Neuron (in vitro differentiated cells): Measurements from ENCODE around the gene PARP8.

Experiments
- H2AFZ ChIP-seq: one replicate; pipeline ENCODE4 v1.6.1; 2013; ENCODE audit warnings: low read depth, mild to moderate bottlenecking, inconsistent platforms, low read length, moderate library complexity
- H3K27me3 ChIP-seq: one replicate; pipeline ENCODE4 v1.6.1; 2013; ENCODE audit warnings: low read length; ENCODE audit not compliant: insufficient read depth
- H3K36me3 ChIP-seq: one replicate; pipeline ENCODE4 v1.6.1; 2013; ENCODE audit warnings: low read length; ENCODE audit not compliant: insufficient read depth
- H3K4me1 ChIP-seq: one replicate; pipeline ENCODE4 v1.6.1; 2013; ENCODE audit warnings: low read length; ENCODE audit not compliant: insufficient read depth
- H3K4me3 ChIP-seq: 2 replicates; pipeline ENCODE4 v1.5.1; 2013; ENCODE audit warnings: mild to moderate bottlenecking, low read length, moderate library complexity
- H3K9me3 ChIP-seq: one replicate; pipeline ENCODE4 v1.6.1; 2013; ENCODE audit warnings: low read length

PARP8 gene

DNA sequence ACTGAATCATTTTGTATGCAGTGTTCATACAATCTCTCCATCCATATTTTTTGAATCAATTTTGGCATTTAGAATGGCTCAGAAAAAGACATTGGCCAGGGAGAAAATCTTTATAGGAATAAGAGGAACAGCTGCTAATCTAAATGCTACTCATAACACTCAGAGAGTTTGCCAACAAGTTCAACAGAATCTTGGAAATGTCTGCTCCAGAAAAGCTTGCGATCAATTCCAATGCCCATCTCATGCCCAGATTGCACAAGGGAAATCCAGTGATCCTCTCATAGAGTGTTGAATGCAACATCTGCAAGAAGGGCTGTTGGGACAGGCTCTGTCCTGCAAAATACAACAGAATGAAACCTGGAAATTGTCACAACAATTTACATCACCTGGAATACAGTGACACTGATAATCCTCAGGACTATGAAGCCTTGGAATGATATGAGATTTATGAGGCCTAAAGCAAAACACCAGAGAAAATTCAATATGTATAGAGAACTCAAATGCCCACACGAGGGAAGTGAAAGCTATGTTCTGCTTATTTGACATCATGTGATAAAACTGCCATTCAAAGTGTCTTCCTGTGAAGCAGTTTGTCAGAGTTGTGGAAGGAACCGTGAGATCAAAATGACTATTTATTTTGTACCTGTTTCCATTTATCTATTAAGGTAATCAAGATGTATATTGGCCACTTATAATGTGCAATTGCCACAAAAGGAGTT, 190.1 kb downstream of the PARP8 start:
- Histone ChIP-seq H3K36me3 (no peaks in the 10 kb centered on the region), H3K4me1 (no peaks in the 10 kb centered on the region), H2AFZ (no peak overlapping the region), H3K4me3 (no peak overlapping the region), H3K9me3 (no peaks in the 10 kb centered on the region), H3K27me3 (no peaks in the 10 kb centered on the region)

DNA sequence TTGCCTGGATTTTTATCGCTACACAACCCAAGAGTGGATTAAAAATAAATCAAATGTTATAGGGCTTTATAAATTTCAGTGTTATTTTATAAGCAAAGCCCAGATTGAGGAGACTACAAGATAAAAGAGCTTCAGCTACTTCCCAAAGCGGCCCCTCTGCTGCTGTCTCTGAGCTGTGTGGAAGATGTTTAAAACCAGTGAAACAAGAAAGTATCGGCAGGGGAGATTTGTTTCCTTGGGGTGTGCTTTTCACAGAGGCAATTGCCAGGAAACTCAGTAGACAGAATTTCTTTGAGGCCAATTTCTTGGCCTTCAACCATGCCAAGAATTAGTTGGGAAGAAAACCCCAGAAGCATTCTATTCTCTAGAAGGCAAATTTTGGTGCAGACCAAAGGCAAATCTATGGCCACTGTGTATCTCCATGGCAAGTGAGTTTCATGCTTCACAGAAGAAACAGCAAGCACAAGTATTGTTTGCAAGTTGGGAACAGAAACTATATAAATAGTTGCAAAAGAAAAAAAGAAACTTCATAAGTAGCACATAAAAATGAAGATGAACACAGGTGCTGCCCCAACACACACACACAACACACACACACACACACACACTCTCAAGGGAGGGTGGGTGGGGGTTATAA, 197.2 kb downstream of the PARP8 start:
- Histone ChIP-seq H3K4me3 (no peak overlapping the region), H3K4me1 (peaks cover 28% of the 10 kb centered on the region), H3K36me3 (no peaks in the 10 kb centered on the region), H3K27me3 (no peaks in the 10 kb centered on the region), H3K9me3 (no peaks in the 10 kb centered on the region), H2AFZ (no peak overlapping the region)

DNA sequence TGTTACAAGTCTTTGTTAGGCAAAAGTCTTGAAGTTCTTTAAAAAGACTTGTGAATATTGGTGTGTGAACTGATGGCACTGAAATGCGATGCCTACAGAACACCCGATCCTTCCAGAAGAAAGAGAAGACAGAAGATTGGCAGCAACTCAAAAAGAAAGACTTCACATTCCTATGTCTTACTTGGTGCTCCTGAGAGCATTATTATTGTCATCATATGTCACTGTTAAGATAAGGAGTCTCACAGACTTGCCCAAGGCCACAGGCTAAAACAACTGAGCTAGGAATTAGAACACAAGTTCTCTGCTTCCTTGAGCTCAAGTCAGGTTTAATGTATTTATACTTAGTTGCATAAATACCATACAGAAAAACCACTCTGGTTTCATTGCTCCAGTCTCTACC, 198.0 kb downstream of the PARP8 start:
- H3K4me3 ChIP-seq: no peak overlapping the region
- H3K9me3 ChIP-seq: no peaks in the 10 kb centered on the region
- H2AFZ ChIP-seq: no peak overlapping the region
- H3K36me3 ChIP-seq: no peaks in the 10 kb centered on the region
- H3K4me1 ChIP-seq: peaks cover 28% of the 10 kb centered on the region
- no peaks in the 10 kb centered on the region for H3K27me3 ChIP-seq

DNA sequence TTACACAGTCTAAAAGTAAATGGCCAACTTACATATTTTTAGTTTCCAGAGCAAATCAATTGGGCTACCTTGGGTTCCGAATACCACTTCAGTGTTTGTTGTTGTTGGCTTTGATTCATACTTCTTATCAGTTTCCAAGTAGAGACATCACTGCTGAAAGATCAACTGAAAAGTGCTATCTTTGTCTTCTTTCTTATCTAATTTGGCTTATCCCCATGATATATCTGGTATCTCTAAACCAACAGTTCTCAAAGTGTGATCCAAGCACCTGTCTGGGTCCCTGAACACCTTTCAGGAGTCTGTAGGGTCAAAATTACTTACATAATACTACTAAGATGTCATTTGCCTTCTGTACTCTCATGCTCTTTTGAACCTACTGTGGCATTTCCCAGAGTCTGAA, 200.0 kb downstream of the PARP8 start:
- no peak overlapping the region for H3K4me3 ChIP-seq

DNA sequence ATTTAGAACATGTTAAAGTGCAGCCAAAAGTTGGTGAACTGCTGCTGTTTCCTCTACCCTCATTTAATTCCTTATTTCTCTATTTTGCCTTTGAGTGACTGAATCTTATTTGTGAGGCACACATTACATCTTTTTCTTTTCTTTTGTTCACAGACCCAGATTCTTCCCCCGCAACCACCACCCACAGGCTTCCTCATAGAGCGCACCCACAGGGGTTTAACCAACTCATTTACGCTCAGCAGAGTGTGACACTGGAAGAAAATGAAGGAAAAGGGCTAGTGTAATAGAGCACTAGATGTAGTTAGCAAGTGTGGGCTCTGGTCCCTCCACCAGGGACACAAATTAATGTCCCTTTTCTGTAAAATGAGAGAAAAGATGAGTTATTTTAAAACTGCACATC, 200.7 kb downstream of the PARP8 start:
- Histone ChIP-seq H3K9me3 (no peaks in the 10 kb centered on the region), H3K36me3 (no peaks in the 10 kb centered on the region), H3K4me3 (no peak overlapping the region), H3K27me3 (no peaks in the 10 kb centered on the region), H2AFZ (no peak overlapping the region), H3K4me1 (peaks cover 28% of the 10 kb centered on the region)

More for the DNA sequence above, 200.0 kb downstream of the PARP8 start:
- H3K9me3 ChIP-seq: no peaks in the 10 kb centered on the region
- H2AFZ ChIP-seq: no peak overlapping the region
- H3K36me3 ChIP-seq: no peaks in the 10 kb centered on the region
- no peaks in the 10 kb centered on the region for H3K27me3 ChIP-seq
- peaks cover 28% of the 10 kb centered on the region for H3K4me1 ChIP-seq

DNA sequence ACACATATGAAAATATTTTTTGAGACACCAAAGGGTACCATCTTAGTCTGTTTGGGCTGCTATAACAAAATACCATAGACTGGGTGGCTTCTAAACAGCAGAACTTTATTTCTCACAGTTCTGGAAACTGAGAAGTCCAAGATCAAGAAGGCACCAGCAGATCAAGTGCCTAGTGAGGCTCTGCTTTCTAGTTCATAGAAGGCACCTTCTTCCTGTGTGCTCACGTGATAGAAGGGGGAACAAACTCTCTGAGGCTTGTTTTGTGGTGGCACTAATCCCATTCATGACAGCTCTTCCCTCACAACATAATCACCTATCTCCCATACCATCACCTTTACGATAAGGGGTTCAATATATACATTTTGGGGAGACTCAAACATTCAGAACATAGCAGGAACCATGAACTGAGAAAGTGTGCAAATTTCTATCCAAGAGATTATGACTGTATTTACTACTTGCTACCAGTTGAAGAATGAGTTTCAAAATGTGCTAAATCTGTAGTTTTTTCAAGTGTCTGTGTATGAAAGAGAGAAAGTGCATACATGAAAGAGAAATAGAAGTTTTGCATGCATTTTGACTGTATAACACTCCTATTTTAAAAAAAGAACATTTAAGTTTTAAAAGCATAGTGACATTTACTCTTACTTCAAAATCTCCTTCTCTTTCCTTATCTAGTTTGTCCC, 207.3 kb downstream of the PARP8 start:
- H3K36me3 ChIP-seq: no peaks in the 10 kb centered on the region
- H2AFZ ChIP-seq: no peak overlapping the region
- no peak overlapping the region for H3K4me3 ChIP-seq
- H3K27me3 ChIP-seq: no peaks in the 10 kb centered on the region
- no peaks in the 10 kb centered on the region for H3K4me1 ChIP-seq
- no peaks in the 10 kb centered on the region for H3K9me3 ChIP-seq

DNA sequence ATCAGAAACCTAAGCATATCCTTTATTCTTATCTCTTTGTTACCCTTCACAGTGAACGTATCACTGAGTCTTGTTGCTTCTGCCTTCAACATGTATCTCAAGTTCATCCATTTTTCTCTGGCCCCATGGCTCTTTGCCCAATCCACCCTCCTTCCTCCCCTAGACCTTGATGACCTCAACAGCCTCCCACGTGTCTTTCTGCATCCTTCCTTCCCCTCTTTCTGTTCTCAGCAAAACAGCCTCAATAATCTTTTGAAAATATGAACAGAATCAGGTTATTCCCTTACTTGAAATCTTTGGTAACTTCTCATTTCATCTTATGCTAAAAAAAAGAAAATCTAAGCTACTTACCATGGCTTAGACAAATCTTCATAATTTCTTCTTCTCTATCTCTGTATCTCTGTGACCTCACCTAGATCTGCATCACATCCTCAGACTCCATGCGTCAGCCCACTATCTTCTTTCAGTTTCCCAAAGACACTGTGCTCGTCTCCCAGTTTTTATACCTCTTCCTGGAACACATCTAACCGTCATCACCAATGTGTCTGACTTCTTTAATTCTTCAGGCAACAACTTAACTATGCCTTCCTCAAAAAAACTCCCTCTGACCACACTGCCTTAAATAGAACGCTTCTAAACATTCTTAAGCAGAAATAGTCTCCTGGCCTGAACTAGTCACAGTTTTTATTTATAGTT, 208.0 kb downstream of the PARP8 start:
- Histone ChIP-seq H3K9me3 (no peaks in the 10 kb centered on the region), H3K4me1 (no peaks in the 10 kb centered on the region), H3K36me3 (no peaks in the 10 kb centered on the region), H2AFZ (no peak overlapping the region), H3K27me3 (no peaks in the 10 kb centered on the region), H3K4me3 (no peak overlapping the region)

DNA sequence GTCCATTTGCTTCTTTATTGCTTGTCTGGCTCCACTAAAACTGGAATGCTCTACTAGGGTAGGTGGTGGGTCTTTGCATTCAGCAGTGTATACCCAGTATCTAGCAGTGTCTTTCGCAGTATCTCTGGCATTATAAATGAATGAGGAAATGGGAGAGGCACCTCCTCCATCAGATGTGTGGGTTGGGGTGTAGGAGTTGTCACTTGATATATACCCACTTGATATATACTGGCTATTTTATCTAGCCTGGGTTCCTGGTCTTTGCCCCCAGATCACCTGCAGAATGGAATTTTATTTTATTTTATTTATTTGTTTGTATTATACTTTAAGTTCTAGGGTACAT, 208.5 kb downstream of the PARP8 start:
- Histone ChIP-seq H3K4me1 (no peaks in the 10 kb centered on the region), H2AFZ (no peak overlapping the region), H3K9me3 (no peaks in the 10 kb centered on the region), H3K36me3 (no peaks in the 10 kb centered on the region), H3K4me3 (no peak overlapping the region), H3K27me3 (no peaks in the 10 kb centered on the region)

DNA sequence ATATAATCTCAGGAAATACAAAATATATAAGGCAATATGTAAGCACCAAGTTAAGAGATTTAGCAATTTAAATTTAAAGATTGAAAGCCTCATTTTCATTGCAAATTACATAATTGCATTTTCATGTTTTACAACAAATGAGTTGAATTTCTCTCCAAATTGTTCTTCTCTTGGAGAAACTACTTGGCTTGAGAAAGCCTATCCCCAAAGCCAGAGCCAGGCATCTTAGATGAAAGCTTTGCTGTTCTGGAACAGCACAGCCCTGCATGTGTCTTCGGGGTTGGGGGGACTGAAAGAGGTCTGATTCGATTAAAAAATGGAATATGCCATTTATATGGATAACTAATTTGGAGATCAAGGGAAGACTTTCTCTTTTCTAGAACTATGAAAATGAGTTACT, 212.0 kb downstream of the PARP8 start:
- no peaks in the 10 kb centered on the region for H3K4me1 ChIP-seq
- H3K4me3 ChIP-seq: no peak overlapping the region
- H3K27me3 ChIP-seq: no peaks in the 10 kb centered on the region
- no peaks in the 10 kb centered on the region for H3K9me3 ChIP-seq
- H3K36me3 ChIP-seq: no peaks in the 10 kb centered on the region
- no peak overlapping the region for H2AFZ ChIP-seq

DNA sequence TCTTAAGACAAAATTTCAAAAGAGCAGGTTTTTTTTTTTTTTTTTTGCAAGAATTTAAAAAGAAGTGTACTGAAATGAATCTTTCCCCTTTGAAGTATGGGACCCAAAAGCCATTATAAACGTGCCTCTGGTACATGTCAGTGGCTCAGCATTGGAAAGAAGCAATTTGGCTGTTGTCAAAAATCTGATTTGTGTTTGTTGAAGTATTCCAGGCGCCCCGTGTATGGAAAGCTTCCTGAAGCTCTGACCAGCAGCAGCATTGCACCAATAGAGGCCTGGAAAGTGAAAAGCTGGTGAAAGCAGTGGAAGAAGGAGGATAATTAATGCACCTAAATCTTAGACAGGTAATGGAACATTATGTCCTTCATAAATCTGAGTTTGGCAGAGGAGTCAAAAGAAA, 215.0 kb downstream of the PARP8 start:
- H3K36me3 ChIP-seq: no peaks in the 10 kb centered on the region
- H3K9me3 ChIP-seq: no peaks in the 10 kb centered on the region
- H3K4me1 ChIP-seq: no peaks in the 10 kb centered on the region
- H2AFZ ChIP-seq: no peak overlapping the region
- no peaks in the 10 kb centered on the region for H3K27me3 ChIP-seq
- no peak overlapping the region for H3K4me3 ChIP-seq

DNA sequence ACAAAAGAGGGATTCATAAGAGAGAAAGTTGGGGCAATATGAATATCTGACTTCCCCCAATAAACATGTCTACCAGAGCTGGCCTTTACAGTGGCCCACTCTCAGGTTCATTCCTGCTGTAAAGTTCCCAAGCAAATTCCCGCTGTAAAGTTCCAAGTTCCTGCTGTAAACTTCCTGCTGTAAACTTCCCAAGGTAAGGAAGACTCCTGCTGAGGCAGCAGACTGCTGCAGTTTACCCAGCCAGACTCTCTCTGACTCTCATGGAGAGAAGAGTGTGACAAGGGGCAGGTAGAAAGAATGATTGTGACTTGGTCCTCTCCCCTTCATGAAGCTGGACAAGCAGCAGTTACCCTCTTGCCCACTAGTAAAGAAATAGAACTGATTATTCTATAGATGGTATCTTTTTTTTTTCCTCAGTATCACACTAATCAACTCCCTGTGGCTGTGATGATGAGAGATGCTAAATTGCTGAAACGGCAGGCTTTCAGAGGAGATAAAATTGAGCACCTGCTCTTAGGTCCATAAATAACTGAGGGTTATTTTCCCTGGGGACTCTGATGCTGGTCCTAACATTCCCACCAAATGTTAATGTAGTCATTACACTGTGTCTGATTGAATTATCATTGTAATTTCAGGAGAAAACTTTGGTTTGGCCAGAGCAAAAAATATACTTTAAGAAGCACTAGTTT, 220.4 kb downstream of the PARP8 start:
- H3K4me3 ChIP-seq: no peak overlapping the region
- no peaks in the 10 kb centered on the region for H3K9me3 ChIP-seq
- H3K27me3 ChIP-seq: no peaks in the 10 kb centered on the region
- H2AFZ ChIP-seq: no peak overlapping the region
- no peaks in the 10 kb centered on the region for H3K36me3 ChIP-seq
- H3K4me1 ChIP-seq: no peaks in the 10 kb centered on the region

DNA sequence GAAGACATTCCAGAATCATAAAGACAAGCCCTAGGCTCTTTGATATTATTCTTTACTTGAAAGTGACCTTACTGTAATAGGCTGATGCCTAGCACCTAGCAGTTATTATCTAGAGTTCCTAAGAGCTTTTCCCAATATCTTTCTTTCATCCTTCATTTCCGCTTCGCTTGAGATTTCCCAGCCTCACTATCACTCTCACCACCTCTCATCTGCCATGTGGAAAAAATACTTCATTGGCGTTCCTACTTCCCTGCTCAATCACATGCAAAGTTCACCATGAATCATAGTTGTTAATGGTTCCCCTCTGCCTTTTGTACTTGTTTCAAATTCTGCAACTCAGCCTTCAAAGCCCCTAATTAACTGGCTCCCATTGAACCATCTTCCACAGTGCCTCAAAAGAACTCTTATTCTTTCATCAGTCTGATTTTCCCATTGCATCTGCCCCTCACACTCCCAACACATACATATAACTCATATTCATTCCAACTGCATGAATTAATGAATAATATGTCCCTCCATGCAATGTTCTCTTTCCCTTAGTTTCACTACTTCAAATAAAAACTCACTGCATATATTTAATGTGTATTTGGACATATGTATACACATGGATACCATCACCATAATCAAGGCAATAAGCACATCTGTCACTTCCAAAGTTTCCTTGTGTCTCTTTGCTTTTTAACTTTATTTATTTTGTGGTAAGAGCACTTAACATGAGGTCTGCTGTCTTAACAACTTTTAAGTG, 221.6 kb downstream of the PARP8 start:
- H3K4me1 ChIP-seq: no peaks in the 10 kb centered on the region
- no peak overlapping the region for H3K4me3 ChIP-seq
- no peaks in the 10 kb centered on the region for H3K27me3 ChIP-seq
- H3K9me3 ChIP-seq: no peaks in the 10 kb centered on the region
- H2AFZ ChIP-seq: no peak overlapping the region
- no peaks in the 10 kb centered on the region for H3K36me3 ChIP-seq
